Gastrocnemius medialis (tissue), 4 donors: ENCODE data around the gene SMIM9.

Experiments
- POLR2A ChIP-seq, 2 donors: fragments of 450-650 bp; IDR thresholded peaks; one replicate each; pipeline ENCODE4 v1.6.1; 2017; ENCODE audit warnings: antibody characterized with exemption in 2 of 2, mild to moderate bottlenecking in 2 of 2, moderate library complexity in 2 of 2
- TF ChIP-seq, protein P1 (sequence below), 5 experiments: fragments of 450-650 bp in 3 of 5; fragments of 200-600 bp in 2 of 5; sonication (generic) in 2 of 5; IDR thresholded peaks in 4 of 5; conservative IDR thresholded peaks in 1 of 5; 1 replicate in 4 of 5; 2 replicates in 1 of 5; pipeline ENCODE4 v1.5.1; 2016 to 2019; ENCODE audit warnings: antibody characterized with exemption in 5 of 5, mild to moderate bottlenecking in 3 of 5, moderate library complexity in 3 of 5

DNA sequence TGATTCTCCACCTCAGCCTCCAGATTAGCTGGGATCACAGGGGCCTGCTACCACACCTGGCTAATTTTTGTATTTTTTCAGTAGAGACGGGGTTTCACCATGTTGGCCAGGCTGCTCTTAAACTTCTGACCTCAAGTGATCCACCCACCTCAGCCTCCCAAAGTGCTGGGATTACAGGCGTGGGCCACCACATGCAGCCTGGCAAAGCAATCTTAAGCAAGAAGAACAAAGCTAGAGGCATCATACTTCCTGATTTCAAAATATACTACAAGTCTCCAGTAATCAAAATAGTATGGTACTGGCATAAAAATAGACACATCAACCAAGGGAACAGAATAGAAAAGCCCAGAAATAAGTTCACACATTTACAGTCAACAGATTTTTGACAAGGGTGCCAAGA is 38.9 kb upstream of the SMIM9 start:
- TF ChIP-seq, protein P1, sequence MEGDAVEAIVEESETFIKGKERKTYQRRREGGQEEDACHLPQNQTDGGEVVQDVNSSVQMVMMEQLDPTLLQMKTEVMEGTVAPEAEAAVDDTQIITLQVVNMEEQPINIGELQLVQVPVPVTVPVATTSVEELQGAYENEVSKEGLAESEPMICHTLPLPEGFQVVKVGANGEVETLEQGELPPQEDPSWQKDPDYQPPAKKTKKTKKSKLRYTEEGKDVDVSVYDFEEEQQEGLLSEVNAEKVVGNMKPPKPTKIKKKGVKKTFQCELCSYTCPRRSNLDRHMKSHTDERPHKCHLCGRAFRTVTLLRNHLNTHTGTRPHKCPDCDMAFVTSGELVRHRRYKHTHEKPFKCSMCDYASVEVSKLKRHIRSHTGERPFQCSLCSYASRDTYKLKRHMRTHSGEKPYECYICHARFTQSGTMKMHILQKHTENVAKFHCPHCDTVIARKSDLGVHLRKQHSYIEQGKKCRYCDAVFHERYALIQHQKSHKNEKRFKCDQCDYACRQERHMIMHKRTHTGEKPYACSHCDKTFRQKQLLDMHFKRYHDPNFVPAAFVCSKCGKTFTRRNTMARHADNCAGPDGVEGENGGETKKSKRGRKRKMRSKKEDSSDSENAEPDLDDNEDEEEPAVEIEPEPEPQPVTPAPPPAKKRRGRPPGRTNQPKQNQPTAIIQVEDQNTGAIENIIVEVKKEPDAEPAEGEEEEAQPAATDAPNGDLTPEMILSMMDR (IDR thresholded peaks at IDR 0.05 in 4 of 5, conservative IDR thresholded peaks at IDR 0.05 in 1 of 5) = no peak
- TF ChIP-seq POLR2A (IDR thresholded peaks at IDR 0.05) = no peak
